ENCODE results near the gene EXOSC9. TPM values are rescaled to one million over a fixed set of nuclear protein-coding genes. Genes with fewer than 3 reads are reported as not detected.

EXOSC9 gene
- polyA plus RNA-seq, 1 of the 3 experiments (the other 2 are of a cell fraction), result 38.8 TPM

GRCh38 chr4:121783210-121783609 is 17.9 kb upstream of the EXOSC9 start (continued):
- TF ChIP-seq SMC3 (IDR thresholded peaks at IDR 0.05; ENCODE audit: low read depth, low read length), result no peak

GRCh38 chr4:121784401-121784800 is 16.7 kb upstream of the EXOSC9 start:
- peaks cover 0 to 5% of the 10 kb centered on the region in 2 experiments for H3K36me3 ChIP-seq (replicated peaks in 1 of 2; ENCODE audit: control insufficient read depth in 1 of 2, insufficient read depth in 2 of 2, low read length in 1 of 2)
- WGBS (ENCODE audit: low lambda C conversion rate), result 61% methylated on average over 1 of the region's 1 CpG
- POLR2A ChIA-PET, result no interaction called here
- H3K4me2 ChIP-seq, result no peak overlapping the region
- no peaks in the 10 kb centered on the region for H3K9me2 ChIP-seq
- peak overlapping the region; percentile 27; the same call in 1 of the 2 replicates for H3K9ac ChIP-seq
- CTCF ChIA-PET, result no interaction called here
- no peaks in the 10 kb centered on the region for H3K27me3 ChIP-seq (ENCODE audit: insufficient read depth)
- peak overlapping the region; percentile 76 to 89; a peak in 3 of 4 replicates for H3K27ac ChIP-seq (ENCODE audit: low read depth in 2 of 2, low read length in 1 of 2)
- no peak overlapping the region; the same call in 1 of the 2 replicates for H2AFZ ChIP-seq (ENCODE audit: low read depth)
- peaks cover 44% of the 10 kb centered on the region for H3F3A ChIP-seq (replicated peaks; ENCODE audit: insufficient read depth)
- H3K79me2 ChIP-seq (ENCODE audit: insufficient read depth), result no peaks in the 10 kb centered on the region
- H3K4me3 ChIP-seq (ENCODE audit: low read depth in 2 of 2, low read length in 1 of 2), result no peak overlapping the region
- H3K4me1 ChIP-seq (ENCODE audit: control insufficient read depth in 1 of 2, insufficient read depth in 2 of 2, low read depth in 1 of 2, low read length in 1 of 2), result peaks cover 0 to 34% of the 10 kb centered on the region in 2 experiments; a peak in 3 of 4 replicates
- DNase-seq, result no peak
- 0 out of 2 replicates have a peak, but pooled peaks cover 6% of the 10 kb centered on the region for H3K9me3 ChIP-seq
- TF ChIP-seq TCF12 (IDR thresholded peaks at IDR 0.05), result no peak
- TF ChIP-seq POLR2AphosphoS5 (IDR thresholded peaks at IDR 0.05; ENCODE audit: low read depth, low read length), result no peak
- TF ChIP-seq ELF1 (IDR thresholded peaks at IDR 0.05), result no peak
- no peak for TF ChIP-seq NFIC (IDR thresholded peaks at IDR 0.05; ENCODE audit: borderline replicate concordance)
- no peak for TF ChIP-seq CHD2 (IDR thresholded peaks at IDR 0.05; ENCODE audit: low read length, partially characterized antibody)
- no peak for TF ChIP-seq RCOR1 (IDR thresholded peaks at IDR 0.05; ENCODE audit: low read length)
- no peak for TF ChIP-seq EZH2phosphoT487 (IDR thresholded peaks at IDR 0.05; ENCODE audit: borderline replicate concordance, low read depth)
- TF ChIP-seq SIN3A (IDR thresholded peaks at IDR 0.05; ENCODE audit: borderline replicate concordance, low read depth, low read length), result no peak
- TF ChIP-seq MXI1 (IDR thresholded peaks at IDR 0.05; ENCODE audit: low read depth, low read length), result no peak
- TF ChIP-seq FOSL2 (IDR thresholded peaks at IDR 0.05; ENCODE audit: borderline replicate concordance, low read depth), result no peak
- no peak for TF ChIP-seq CTCF (IDR thresholded peaks at IDR 0.05)
- no peak for TF ChIP-seq RXRA (IDR thresholded peaks at IDR 0.05; ENCODE audit: borderline replicate concordance, low read depth)
- no peaks in the 10 kb centered on the region for H4K20me1 ChIP-seq (ENCODE audit: insufficient read depth)

GRCh38 chr4:121784975-121785374 is 16.1 kb upstream of the EXOSC9 start:
- 5% methylated on average over 2 of the region's 2 CpGs for WGBS (ENCODE audit: low lambda C conversion rate)
- ChIA-PET CTCF (no interaction called here), POLR2A (no interaction called here)
- Histone ChIP-seq H3F3A (replicated peaks; ENCODE audit: insufficient read depth) (peaks cover 50% of the 10 kb centered on the region), H3K9me3 (0 out of 2 replicates have a peak, but pooled peaks cover 6% of the 10 kb centered on the region), H3K9me2 (no peaks in the 10 kb centered on the region), H3K36me3 (replicated peaks in 1 of 2; ENCODE audit: control insufficient read depth in 1 of 2, insufficient read depth in 2 of 2, low read length in 1 of 2) (peaks cover 0 to 5% of the 10 kb centered on the region in 2 experiments), H3K4me3 (ENCODE audit: low read depth in 2 of 2, low read length in 1 of 2) (no peak overlapping the region), H3K79me2 (ENCODE audit: insufficient read depth) (no peaks in the 10 kb centered on the region), H3K4me1 (ENCODE audit: control insufficient read depth in 1 of 2, insufficient read depth in 2 of 2, low read depth in 1 of 2, low read length in 1 of 2) (peaks cover 0 to 36% of the 10 kb centered on the region in 2 experiments; a peak in 3 of 4 replicates), H2AFZ (ENCODE audit: low read depth) (no peak overlapping the region), H3K4me2 (peak overlapping the region; percentile 60), H3K9ac (peak overlapping the region; percentile 67), H3K27ac (ENCODE audit: low read depth in 2 of 2, low read length in 1 of 2) (peak overlapping the region; percentile 87 to 89; a peak in 3 of 4 replicates), H3K27me3 (ENCODE audit: insufficient read depth) (no peaks in the 10 kb centered on the region), H4K20me1 (ENCODE audit: insufficient read depth) (no peaks in the 10 kb centered on the region)
- no peak for DNase-seq
- TF ChIP-seq RXRA (IDR thresholded peaks at IDR 0.05; ENCODE audit: borderline replicate concordance, low read depth) (peak; percentile 59), IRF3 (IDR thresholded peaks at IDR 0.05; ENCODE audit: low read depth, low read length) (no peak), REST (IDR thresholded peaks at IDR 0.05; ENCODE audit: low read depth, low read length) (0 out of 2 replicates have a peak, but pooled peaks have one; percentile 29), MEF2A (IDR thresholded peaks at IDR 0.05; ENCODE audit: borderline replicate concordance, low read depth) (peak; percentile 89), FOSL2 (IDR thresholded peaks at IDR 0.05; ENCODE audit: borderline replicate concordance, low read depth) (peak; percentile 78), JUND (IDR thresholded peaks at IDR 0.05) (peak; percentile 87), EZH2phosphoT487 (IDR thresholded peaks at IDR 0.05; ENCODE audit: borderline replicate concordance, low read depth) (no peak), CTCF (IDR thresholded peaks at IDR 0.05) (no peak)
